Measurements from ENCODE around the gene NRG2.

NRG2 gene

DNA sequence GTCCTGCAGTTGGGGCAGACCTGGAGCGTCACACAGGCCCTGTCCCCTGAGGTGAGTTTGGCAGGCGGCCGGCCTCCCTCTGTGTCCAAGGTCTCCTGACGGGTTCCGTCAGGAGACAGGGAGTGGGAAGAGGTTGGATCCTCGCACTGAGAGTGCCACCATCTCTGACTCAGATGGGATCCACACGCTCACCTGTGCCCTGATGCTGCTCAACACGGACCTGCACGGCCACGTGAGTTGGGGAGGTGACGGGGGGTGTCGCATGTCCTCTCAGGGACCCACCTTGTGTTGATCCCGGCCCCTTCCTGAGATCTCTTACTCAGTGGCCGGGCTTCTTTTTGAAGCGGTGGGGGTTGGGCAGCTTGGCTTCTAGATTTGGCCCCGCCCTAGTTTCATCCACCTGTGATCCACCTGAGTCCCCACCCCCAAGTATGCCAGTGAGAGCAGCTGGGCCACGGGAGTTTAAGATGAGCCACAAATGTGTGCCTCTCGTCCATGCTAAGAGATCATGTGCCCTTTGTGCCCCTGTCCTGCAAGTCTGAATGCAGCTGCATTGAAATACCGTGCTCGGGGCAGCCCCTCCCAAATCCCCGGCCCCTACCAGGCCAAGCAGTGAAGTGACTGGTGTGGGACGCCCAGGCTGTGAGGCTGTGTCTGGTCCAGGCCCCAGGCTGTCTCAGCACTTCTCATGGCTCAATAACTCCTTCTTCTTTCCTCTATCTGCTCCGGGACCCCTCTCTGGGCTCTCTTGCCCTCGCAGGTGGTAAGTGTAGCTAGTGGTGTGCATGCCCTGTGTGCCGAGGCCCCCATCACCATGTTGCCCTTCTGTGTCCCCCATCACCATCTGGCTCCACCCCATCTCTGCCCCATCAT, 220.3 kb downstream of the NRG2 start:
- no peaks in the 10 kb centered on the region for H3K27me3 ChIP-seq (ENCODE audit: insufficient read depth, low read depth, severe bottlenecking)
- H3K27ac ChIP-seq: no peak overlapping the region
- H3K36me3 ChIP-seq: no peaks in the 10 kb centered on the region
- TF ChIP-seq, protein P1, sequence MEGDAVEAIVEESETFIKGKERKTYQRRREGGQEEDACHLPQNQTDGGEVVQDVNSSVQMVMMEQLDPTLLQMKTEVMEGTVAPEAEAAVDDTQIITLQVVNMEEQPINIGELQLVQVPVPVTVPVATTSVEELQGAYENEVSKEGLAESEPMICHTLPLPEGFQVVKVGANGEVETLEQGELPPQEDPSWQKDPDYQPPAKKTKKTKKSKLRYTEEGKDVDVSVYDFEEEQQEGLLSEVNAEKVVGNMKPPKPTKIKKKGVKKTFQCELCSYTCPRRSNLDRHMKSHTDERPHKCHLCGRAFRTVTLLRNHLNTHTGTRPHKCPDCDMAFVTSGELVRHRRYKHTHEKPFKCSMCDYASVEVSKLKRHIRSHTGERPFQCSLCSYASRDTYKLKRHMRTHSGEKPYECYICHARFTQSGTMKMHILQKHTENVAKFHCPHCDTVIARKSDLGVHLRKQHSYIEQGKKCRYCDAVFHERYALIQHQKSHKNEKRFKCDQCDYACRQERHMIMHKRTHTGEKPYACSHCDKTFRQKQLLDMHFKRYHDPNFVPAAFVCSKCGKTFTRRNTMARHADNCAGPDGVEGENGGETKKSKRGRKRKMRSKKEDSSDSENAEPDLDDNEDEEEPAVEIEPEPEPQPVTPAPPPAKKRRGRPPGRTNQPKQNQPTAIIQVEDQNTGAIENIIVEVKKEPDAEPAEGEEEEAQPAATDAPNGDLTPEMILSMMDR (IDR thresholded peaks at IDR 0.05; ENCODE audit: low read depth, low read length): no peak
- no peak for DNase-seq
- no peak overlapping the region for H3K4me3 ChIP-seq (ENCODE audit: low read depth, low read length)
- H3K9me3 ChIP-seq (ENCODE audit: severe bottlenecking): no peaks in the 10 kb centered on the region

DNA sequence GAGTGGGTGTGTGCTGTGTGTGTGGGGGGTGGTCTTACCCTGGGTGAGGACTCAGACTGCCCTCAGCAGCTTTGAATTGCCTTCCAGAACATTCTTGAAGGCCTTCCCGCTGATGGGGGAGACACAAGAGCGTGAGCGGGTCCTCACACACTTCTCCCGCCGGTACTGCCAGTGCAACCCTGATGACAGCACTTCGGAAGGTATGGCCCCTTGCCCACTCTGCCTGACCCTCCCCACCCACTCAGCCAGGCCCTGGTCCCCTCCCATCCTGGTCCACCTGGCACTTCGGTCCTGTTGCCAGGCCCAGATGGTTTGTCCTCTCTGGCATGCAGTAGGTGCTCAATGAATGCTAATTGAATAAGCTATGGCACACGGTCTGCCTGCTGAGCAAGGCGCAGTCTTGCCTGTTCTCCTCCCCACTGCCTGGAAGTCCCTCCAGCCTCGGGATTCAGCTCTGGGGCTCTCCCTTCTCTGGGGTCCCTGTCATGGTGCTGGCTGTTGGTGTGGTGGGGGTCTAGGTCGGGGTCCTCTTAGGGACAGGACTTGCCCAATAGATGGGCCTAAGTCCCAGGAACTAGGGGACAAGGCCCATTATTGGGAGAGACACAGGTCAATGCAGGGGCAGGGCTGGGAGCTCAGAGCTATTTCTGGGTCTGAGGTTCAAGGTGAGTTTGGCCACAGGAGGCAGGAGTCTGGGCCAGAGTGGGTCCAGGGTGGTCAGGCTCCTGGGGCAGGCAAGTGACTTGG, 221.1 kb downstream of the NRG2 start:
- no peak overlapping the region for H3K4me3 ChIP-seq (ENCODE audit: low read depth, low read length)
- H3K27me3 ChIP-seq (ENCODE audit: insufficient read depth, low read depth, severe bottlenecking): no peaks in the 10 kb centered on the region
- TF ChIP-seq, protein P1 (IDR thresholded peaks at IDR 0.05; ENCODE audit: low read depth, low read length): no peak
- no peak overlapping the region for H3K27ac ChIP-seq
- DNase-seq: no peak
- H3K36me3 ChIP-seq: no peaks in the 10 kb centered on the region
- H3K9me3 ChIP-seq (ENCODE audit: severe bottlenecking): no peaks in the 10 kb centered on the region

DNA sequence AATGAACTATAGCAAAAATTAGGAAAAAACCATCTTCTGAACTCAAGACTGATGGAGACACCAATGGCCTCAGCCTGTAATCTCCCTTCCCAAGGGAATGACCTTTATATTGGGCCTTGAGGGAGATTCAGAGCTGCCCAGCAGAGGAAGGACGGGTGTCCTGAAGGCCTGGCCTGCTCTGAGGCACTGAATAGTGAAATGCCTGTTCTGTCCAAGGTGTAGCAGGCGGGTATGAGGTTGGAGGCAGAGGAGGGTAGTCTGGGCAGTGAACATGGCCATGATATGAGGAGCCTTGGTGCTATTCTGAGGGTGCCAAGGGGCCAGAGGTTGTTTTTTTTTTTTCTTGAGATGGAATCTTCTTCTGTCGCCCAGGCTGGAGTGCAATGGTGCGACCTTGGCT, 222.5 kb downstream of the NRG2 start:
- TF ChIP-seq, protein P1 (IDR thresholded peaks at IDR 0.05; ENCODE audit: low read depth, low read length): no peak
- Histone ChIP-seq H3K36me3 (no peaks in the 10 kb centered on the region), H3K4me3 (ENCODE audit: low read depth, low read length) (no peak overlapping the region), H3K9me3 (ENCODE audit: severe bottlenecking) (no peaks in the 10 kb centered on the region), H3K27me3 (ENCODE audit: insufficient read depth, low read depth, severe bottlenecking) (no peaks in the 10 kb centered on the region), H3K27ac (no peak overlapping the region)
- DNase-seq: no peak

DNA sequence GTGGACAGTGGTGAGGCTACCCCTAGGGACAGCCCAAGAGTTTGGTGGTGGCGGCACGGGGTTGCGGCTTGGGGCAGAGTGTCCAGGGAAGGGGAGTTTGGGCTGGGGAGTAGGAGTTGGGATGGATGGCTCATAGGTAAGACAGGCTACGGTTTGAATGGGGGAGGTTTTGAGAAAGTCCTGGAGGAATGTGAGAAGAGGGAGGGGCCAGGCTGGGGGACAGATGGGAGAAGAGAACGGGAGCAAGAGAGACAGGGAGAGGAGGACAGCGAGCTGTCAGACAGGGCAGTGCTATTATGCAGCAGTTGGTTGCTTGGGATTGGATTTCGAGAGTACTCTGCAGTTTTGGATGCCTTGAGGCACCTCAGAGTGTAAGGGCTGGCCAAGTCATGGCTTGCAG, 223.0 kb downstream of the NRG2 start:
- TF ChIP-seq, protein P1 (IDR thresholded peaks at IDR 0.05; ENCODE audit: low read depth, low read length): no peak
- Histone ChIP-seq H3K9me3 (ENCODE audit: severe bottlenecking) (no peaks in the 10 kb centered on the region), H3K27me3 (ENCODE audit: insufficient read depth, low read depth, severe bottlenecking) (no peaks in the 10 kb centered on the region), H3K4me3 (ENCODE audit: low read depth, low read length) (no peak overlapping the region), H3K27ac (no peak overlapping the region), H3K36me3 (no peaks in the 10 kb centered on the region)
- no peak for DNase-seq

DNA sequence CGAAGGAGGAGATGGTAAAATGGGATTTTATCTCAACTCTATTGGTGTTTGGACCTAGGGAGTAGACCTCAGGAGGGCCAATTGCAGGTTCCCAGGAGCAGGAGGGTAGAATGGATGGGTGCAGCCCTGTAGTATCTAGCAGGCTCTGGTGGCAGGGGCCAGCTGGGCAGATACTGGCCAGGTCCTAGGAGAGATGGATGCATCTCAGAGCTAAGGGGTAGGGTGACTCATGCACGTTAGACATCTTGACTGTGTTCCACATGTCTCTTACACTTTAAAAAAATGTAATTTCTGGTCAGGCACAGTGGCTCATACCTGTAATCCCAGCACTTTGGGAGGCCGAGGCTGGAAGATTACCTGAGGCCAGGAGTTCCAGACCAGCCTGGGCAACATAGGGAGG, 225.1 kb downstream of the NRG2 start:
- Histone ChIP-seq H3K27ac (no peak overlapping the region), H3K9me3 (ENCODE audit: severe bottlenecking) (no peaks in the 10 kb centered on the region), H3K36me3 (no peaks in the 10 kb centered on the region), H3K27me3 (ENCODE audit: insufficient read depth, low read depth, severe bottlenecking) (no peaks in the 10 kb centered on the region), H3K4me3 (ENCODE audit: low read depth, low read length) (no peak overlapping the region)
- DNase-seq: no peak
- TF ChIP-seq, protein P1 (IDR thresholded peaks at IDR 0.05; ENCODE audit: low read depth, low read length): no peak

All from WERI-Rb-1 (cell line).